ENCODE results near the gene HIVEP1. TPM values are rescaled to one million over a fixed set of nuclear protein-coding genes. Genes with fewer than 3 reads are reported as not detected.

The HIVEP1 gene
- total RNA-seq, 1 experiment from 2014 or later, result 24.2 TPM

DNA sequence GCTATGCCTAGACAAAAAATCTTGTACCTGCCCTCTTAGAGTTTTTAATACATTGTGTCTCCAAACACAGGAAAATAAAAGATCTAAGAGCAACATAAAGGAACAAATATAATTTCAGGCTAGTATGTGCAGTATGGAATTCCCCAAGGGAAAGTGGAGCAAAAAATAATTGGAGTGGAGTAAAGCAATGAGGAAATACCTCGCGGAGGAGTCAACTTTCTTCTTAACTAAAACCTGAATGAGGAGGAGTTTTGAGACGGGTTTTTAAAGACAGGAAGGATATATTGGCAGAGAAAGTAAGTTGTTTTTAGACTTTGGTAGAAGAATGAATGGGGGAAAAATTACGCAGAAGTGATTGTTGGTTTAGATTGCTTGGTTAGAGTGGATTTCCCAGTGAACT lies 14.0 kb downstream of the HIVEP1 start:
- H3K36me3 ChIP-seq (ENCODE audit: low read depth), result peaks cover 61% of the 10 kb centered on the region; the same call in 1 of the 2 replicates
- no peak for TF ChIP-seq EZH2 (IDR thresholded peaks at IDR 0.05; ENCODE audit: low read depth)
- TF ChIP-seq, protein P1, sequence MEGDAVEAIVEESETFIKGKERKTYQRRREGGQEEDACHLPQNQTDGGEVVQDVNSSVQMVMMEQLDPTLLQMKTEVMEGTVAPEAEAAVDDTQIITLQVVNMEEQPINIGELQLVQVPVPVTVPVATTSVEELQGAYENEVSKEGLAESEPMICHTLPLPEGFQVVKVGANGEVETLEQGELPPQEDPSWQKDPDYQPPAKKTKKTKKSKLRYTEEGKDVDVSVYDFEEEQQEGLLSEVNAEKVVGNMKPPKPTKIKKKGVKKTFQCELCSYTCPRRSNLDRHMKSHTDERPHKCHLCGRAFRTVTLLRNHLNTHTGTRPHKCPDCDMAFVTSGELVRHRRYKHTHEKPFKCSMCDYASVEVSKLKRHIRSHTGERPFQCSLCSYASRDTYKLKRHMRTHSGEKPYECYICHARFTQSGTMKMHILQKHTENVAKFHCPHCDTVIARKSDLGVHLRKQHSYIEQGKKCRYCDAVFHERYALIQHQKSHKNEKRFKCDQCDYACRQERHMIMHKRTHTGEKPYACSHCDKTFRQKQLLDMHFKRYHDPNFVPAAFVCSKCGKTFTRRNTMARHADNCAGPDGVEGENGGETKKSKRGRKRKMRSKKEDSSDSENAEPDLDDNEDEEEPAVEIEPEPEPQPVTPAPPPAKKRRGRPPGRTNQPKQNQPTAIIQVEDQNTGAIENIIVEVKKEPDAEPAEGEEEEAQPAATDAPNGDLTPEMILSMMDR (conservative IDR thresholded peaks at IDR 0.05), result no peak
- H3K9me2 ChIP-seq (ENCODE audit: insufficient read depth), result no peaks in the 10 kb centered on the region
- no peak overlapping the region for H2AFZ ChIP-seq
- DNase-seq, result no peak
- no peaks in the 10 kb centered on the region for H4K20me1 ChIP-seq (ENCODE audit: insufficient read depth)
- H3K4me1 ChIP-seq (replicated peaks; ENCODE audit: insufficient read depth), result no peaks in the 10 kb centered on the region
- H3F3A ChIP-seq (ENCODE audit: insufficient read depth, low read depth), result peaks cover 6% of the 10 kb centered on the region
- H3K27ac ChIP-seq, result no peak overlapping the region
- H3K79me2 ChIP-seq (ENCODE audit: low read depth), result peaks cover 57% of the 10 kb centered on the region
- ChIA-PET CTCF (no interaction called here), POLR2A (ENCODE audit: unreplicated experiment) (no interaction called here)
- no peak overlapping the region for H3K4me2 ChIP-seq
- intact Hi-C loops (cut with micrococcal nuclease; ENCODE audit: unreplicated experiment), result no loop called here
- peaks cover 18% of the 10 kb centered on the region; the same call in 1 of the 2 replicates for H3K9me3 ChIP-seq (ENCODE audit: insufficient read depth, low read depth)
- H3K4me3 ChIP-seq, result no peak overlapping the region
- BruUV-seq (replicated peaks), result no TSS peak
- no peaks in the 10 kb centered on the region for H3K27me3 ChIP-seq (ENCODE audit: insufficient read depth, low read depth)

DNA sequence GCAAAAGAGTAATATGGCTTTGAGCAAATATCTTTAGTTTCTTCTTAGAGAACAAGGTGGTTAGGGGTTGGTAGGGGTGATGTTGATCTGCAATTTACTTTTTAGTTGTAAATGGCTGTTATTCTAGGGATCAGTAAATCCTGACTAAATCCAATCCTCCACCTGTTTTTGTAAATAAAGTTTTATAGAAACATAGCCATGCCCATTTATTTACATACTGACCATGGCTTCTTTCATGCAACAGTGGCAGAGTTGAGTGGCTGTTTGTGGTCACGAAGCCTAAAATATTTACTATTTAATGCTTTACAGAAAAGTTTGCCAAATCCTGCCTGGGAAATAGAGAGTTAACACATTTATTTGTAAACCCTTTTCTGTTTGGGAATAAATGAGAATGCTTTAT lies 14.7 kb downstream of the HIVEP1 start:
- intact Hi-C loops (cut with micrococcal nuclease; ENCODE audit: unreplicated experiment), result no loop called here
- no peaks in the 10 kb centered on the region for H3K4me1 ChIP-seq (replicated peaks; ENCODE audit: insufficient read depth)
- no peak overlapping the region for H3K4me3 ChIP-seq
- no peak overlapping the region for H2AFZ ChIP-seq
- no peaks in the 10 kb centered on the region for H3K9me2 ChIP-seq (ENCODE audit: insufficient read depth)
- ChIA-PET POLR2A (ENCODE audit: unreplicated experiment) (no interaction called here), CTCF (no interaction called here)
- BruUV-seq (replicated peaks), result no TSS peak
- H3K9me3 ChIP-seq (ENCODE audit: insufficient read depth, low read depth), result peaks cover 18% of the 10 kb centered on the region; the same call in 1 of the 2 replicates
- TF ChIP-seq EZH2 (IDR thresholded peaks at IDR 0.05; ENCODE audit: low read depth), result no peak
- TF ChIP-seq, protein P1 (conservative IDR thresholded peaks at IDR 0.05), result no peak
- H4K20me1 ChIP-seq (ENCODE audit: insufficient read depth), result no peaks in the 10 kb centered on the region
- H3K36me3 ChIP-seq (ENCODE audit: low read depth), result peaks cover 56% of the 10 kb centered on the region; the same call in 1 of the 2 replicates
- no peak for DNase-seq
- H3K27ac ChIP-seq, result no peak overlapping the region
- peaks cover 59% of the 10 kb centered on the region for H3K79me2 ChIP-seq (ENCODE audit: low read depth)
- H3K27me3 ChIP-seq (ENCODE audit: insufficient read depth, low read depth), result no peaks in the 10 kb centered on the region
- H3F3A ChIP-seq (ENCODE audit: insufficient read depth, low read depth), result peaks cover 6% of the 10 kb centered on the region
- H3K4me2 ChIP-seq, result no peak overlapping the region

DNA sequence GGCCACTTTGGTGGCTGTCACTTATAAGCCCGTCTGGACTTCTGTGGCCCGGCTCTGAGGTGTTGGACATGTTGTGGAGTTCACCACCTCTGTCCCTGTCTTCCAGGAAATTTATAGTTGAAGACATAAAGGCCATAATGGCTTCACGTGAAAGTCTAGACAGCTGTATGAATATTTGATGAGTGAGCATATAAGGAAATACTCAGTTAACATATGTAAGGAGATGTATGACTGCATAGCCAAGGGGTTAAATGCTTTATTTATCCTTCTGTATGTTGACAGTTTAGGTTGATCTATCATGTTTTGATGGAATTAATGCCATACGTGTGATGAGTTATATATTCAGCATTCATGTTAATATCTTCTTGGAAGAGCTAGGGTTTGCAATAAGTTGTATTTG lies 16.1 kb downstream of the HIVEP1 start:
- peaks cover 22% of the 10 kb centered on the region; the same call in 1 of the 2 replicates for H3K9me3 ChIP-seq (ENCODE audit: insufficient read depth, low read depth)
- intact Hi-C loops (cut with micrococcal nuclease; ENCODE audit: unreplicated experiment), result no loop called here
- H3K4me1 ChIP-seq (replicated peaks; ENCODE audit: insufficient read depth), result peaks cover 3% of the 10 kb centered on the region
- H3K27me3 ChIP-seq (ENCODE audit: insufficient read depth, low read depth), result no peaks in the 10 kb centered on the region
- peaks cover 61% of the 10 kb centered on the region for H3K79me2 ChIP-seq (ENCODE audit: low read depth)
- no peak overlapping the region for H2AFZ ChIP-seq
- no peak overlapping the region for H3K4me3 ChIP-seq
- DNase-seq, result no peak
- H3K4me2 ChIP-seq, result no peak overlapping the region
- no peak overlapping the region for H3K27ac ChIP-seq
- H3F3A ChIP-seq (ENCODE audit: insufficient read depth, low read depth), result peaks cover 4% of the 10 kb centered on the region
- no TSS peak for BruUV-seq (replicated peaks)
- ChIA-PET POLR2A (ENCODE audit: unreplicated experiment) (no interaction called here), CTCF (no interaction called here)
- no peak for TF ChIP-seq EZH2 (IDR thresholded peaks at IDR 0.05; ENCODE audit: low read depth)
- H4K20me1 ChIP-seq (ENCODE audit: insufficient read depth), result no peaks in the 10 kb centered on the region
- H3K36me3 ChIP-seq (ENCODE audit: low read depth), result peaks cover 47% of the 10 kb centered on the region; the same call in 1 of the 2 replicates
- no peaks in the 10 kb centered on the region for H3K9me2 ChIP-seq (ENCODE audit: insufficient read depth)

Data from PC-9 (cell line).